ENCODE results near the gene SNED1. TPM values are rescaled to one million over a fixed set of nuclear protein-coding genes. Genes with fewer than 3 reads are reported as not detected.

The SNED1 gene
- total and polyA plus RNA-seq, 7 donors, result 0.69 to 37.1 (median 8.3) TPM

DNA sequence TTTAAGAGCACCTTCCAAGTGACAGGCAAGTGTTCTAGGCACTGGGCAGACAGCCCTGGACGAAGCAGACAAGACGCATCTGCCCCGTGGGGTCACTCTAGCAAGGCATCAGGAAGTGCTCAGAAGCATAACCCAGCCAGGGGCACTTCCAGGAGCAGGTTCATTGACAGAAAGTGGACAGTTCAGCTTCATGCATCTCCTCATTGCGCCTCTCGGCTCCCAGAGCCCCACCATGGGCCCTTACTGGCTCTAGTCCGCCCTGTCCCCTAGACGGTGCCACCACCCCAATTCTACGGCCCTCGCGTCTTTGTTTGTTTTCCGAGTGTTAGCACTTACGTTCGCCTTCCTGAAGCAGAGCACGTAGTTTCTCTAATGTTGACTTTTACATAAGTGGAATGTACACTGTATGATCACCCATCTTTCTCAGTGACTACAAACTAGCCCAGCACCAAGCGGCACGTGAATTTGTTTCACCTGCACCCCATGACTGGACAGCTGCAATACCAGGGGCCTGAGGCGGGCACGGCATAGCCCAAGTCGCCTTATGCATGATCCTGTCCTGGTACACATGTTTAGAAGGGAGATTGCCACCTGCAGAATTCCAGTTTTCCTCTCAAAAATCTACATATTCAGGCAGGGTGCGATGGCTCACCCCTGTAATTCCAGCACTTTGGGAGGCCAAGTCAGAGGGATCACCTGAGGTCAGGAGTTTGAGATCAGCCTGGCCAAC lies 33.2 kb downstream of the SNED1 start:
- DNase-seq, result peak; percentile 30
- 89 to 92% methylated on average over 20 of the region's 20 CpGs for WGBS, 2 donors
- Histone ChIP-seq H3K4me1 (peaks cover 0 to 12% (median 9%) of the 10 kb centered on the region in 4 donors), H3K36me3 (no peaks in the 10 kb centered on the region), H3K9me3 (no peaks in the 10 kb centered on the region), H3K27ac (no peak overlapping the region), H3K4me3 (no peak overlapping the region), H3K27me3 (peaks cover 0 to 15% (median 10%) of the 10 kb centered on the region in 3 donors)
- TF ChIP-seq, protein P1, sequence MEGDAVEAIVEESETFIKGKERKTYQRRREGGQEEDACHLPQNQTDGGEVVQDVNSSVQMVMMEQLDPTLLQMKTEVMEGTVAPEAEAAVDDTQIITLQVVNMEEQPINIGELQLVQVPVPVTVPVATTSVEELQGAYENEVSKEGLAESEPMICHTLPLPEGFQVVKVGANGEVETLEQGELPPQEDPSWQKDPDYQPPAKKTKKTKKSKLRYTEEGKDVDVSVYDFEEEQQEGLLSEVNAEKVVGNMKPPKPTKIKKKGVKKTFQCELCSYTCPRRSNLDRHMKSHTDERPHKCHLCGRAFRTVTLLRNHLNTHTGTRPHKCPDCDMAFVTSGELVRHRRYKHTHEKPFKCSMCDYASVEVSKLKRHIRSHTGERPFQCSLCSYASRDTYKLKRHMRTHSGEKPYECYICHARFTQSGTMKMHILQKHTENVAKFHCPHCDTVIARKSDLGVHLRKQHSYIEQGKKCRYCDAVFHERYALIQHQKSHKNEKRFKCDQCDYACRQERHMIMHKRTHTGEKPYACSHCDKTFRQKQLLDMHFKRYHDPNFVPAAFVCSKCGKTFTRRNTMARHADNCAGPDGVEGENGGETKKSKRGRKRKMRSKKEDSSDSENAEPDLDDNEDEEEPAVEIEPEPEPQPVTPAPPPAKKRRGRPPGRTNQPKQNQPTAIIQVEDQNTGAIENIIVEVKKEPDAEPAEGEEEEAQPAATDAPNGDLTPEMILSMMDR (IDR thresholded peaks at IDR 0.05), result no peak
- TF ChIP-seq POLR2AphosphoS5 (IDR thresholded peaks at IDR 0.05), result no peak
- TF ChIP-seq POLR2A (IDR thresholded peaks at IDR 0.05), result no peak
- no peak for TF ChIP-seq EP300 (IDR thresholded peaks at IDR 0.05)
- intact Hi-C loops (cut with DNase I), result no loop called here

DNA sequence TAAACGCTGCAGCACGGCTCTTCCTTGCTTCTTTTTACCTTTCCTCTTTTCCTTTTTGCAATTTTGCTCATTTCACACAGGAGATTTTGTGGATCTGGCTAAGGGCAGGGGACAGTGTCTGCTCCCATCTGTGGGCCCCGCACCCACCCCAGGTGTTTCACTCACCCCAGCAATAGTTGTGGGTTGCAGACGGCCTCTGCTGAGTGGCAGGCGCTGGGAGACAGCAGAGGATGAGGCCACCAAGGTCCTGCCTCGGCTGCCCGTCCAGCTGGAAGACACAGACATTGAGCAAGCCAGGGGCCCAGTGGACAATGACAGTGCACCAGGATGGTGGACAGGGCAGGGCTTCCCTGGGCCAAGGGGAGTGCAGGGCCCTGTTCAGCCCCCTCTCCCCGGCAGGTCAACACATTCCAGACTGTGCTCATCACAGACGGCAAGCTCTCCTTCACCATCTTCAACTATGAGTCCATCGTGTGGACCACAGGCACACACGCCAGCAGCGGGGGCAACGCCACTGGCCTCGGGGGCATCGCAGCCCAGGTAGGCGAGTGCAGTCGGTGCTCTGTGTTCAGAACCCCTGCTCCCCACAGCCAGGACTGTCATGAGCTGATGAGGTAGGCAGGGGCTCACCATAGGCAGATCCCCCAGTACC lies 35.0 kb downstream of the SNED1 start:
- Histone ChIP-seq H3K27me3 (peaks cover 0 to 28% (median 20%) of the 10 kb centered on the region in 3 donors), H3K9me3 (no peaks in the 10 kb centered on the region), H3K4me1 (peaks cover 0 to 17% (median 14%) of the 10 kb centered on the region in 4 donors), H3K4me3 (no peak overlapping the region), H3K36me3 (peaks cover 0 to 1% (median 0%) of the 10 kb centered on the region in 4 donors), H3K27ac (no peak overlapping the region)
- WGBS, 2 donors, result 87 to 89% methylated on average over 17 of the region's 17 CpGs
- peak; percentile 42 for DNase-seq
- intact Hi-C loops (cut with DNase I), result no loop called here
- TF ChIP-seq, protein P1 (IDR thresholded peaks at IDR 0.05), result no peak
- TF ChIP-seq EP300 (IDR thresholded peaks at IDR 0.05) (no peak), POLR2AphosphoS5 (IDR thresholded peaks at IDR 0.05) (no peak), POLR2A (IDR thresholded peaks at IDR 0.05) (no peak)

DNA sequence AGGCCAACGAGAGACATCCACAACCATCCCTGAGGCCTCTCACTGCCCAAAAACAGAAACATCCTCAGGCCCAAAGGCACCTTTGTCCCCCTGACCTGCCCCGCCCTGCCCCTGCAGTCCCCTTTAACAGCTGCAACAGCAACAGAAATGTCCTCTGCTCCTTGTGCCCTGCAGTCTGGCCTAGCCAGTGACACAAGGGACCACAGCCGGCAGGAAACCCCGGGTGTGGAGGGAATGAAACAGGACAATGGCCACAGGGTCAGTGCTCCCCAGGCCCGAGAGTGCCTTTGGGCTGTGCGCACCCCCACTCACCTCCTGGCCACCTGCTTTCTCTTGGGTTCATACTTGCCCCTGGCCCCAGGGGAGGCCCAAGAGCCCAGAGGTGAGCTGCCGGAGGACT lies 35.6 kb downstream of the SNED1 start:
- peaks cover 0 to 4% (median 0%) of the 10 kb centered on the region in 4 donors for H3K36me3 ChIP-seq
- H3K9me3 ChIP-seq, result no peaks in the 10 kb centered on the region
- TF ChIP-seq POLR2A (IDR thresholded peaks at IDR 0.05) (no peak), POLR2AphosphoS5 (IDR thresholded peaks at IDR 0.05) (no peak), EP300 (IDR thresholded peaks at IDR 0.05) (no peak)
- TF ChIP-seq, protein P1 (IDR thresholded peaks at IDR 0.05), result no peak
- no peak for DNase-seq
- H3K4me3 ChIP-seq, result no peak overlapping the region
- peaks cover 0 to 17% (median 14%) of the 10 kb centered on the region in 4 donors for H3K4me1 ChIP-seq
- peaks cover 0 to 28% (median 20%) of the 10 kb centered on the region in 3 donors for H3K27me3 ChIP-seq
- H3K27ac ChIP-seq, result no peak overlapping the region
- intact Hi-C loops (cut with DNase I), result no loop called here
- 87% methylated on average over 7 of the region's 7 CpGs for WGBS, 2 donors

DNA sequence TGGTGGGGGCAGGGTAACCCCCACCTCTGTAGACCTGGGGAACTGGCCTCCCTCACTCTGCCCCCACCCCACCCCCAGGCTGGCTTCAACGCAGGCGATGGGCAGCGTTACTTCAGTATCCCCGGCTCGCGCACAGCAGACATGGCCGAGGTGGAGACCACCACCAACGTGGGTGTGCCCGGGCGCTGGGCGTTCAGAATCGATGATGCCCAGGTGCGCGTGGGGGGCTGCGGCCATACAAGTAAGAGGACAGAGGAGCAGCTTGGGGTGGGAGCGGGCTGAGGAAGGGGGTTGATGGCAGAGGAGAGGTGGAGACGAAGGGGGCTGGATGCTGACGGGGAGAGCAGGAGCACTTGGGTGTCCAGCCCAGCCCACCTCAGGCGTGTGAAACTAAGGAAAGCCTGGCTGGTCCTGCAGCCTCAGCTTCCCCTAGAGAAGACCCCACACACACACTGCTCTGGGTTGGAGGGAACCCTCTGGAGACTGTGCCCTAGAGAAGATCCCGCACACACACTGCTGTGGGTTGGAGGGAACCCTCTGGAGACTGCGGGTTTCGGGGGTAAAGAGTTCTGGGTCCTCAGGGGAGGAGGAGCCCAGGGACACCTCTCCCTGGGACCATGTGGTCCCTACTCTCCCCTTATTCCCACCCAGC lies 36.2 kb downstream of the SNED1 start:
- DNase-seq, result peak; percentile 62
- Histone ChIP-seq H3K4me1 (peaks cover 0 to 17% (median 14%) of the 10 kb centered on the region in 4 donors), H3K4me3 (no peak overlapping the region), H3K27ac (no peak overlapping the region), H3K27me3 (peaks cover 0 to 28% (median 20%) of the 10 kb centered on the region in 3 donors), H3K9me3 (no peaks in the 10 kb centered on the region), H3K36me3 (peaks cover 0 to 4% (median 0%) of the 10 kb centered on the region in 4 donors)
- TF ChIP-seq EP300 (IDR thresholded peaks at IDR 0.05) (no peak), POLR2A (IDR thresholded peaks at IDR 0.05) (no peak), POLR2AphosphoS5 (IDR thresholded peaks at IDR 0.05) (no peak)
- TF ChIP-seq, protein P1 (IDR thresholded peaks at IDR 0.05), result no peak
- intact Hi-C loops (cut with DNase I), result no loop called here
- WGBS, 2 donors, result 90 to 93% methylated on average over 22 of the region's 22 CpGs

Data from sigmoid colon (tissue), 7 donors.